Caco-2 (cell line): ENCODE measurements around the gene STX8. TPM values are rescaled to one million over a fixed set of nuclear protein-coding genes. Genes with fewer than 3 reads are reported as not detected.

ENCODE experiments used
- BruUV-seq: library from RNA; stranded (reverse); fragments of 400-500 nt; replicated peaks from 2 replicates; lab custom pipeline; 2021; lab: Mats Ljungman, UMichigan
- CTCF ChIA-PET: fragments of 300-600 bp; sonication (Branson Sonifier 250); formaldehyde crosslinking; loops from one replicate; lab custom pipeline; 2022; ENCODE audit warnings: antibody characterized with exemption; lab: Charles Lee
- POLR2A ChIA-PET: fragments of 300-600 bp; sonication (Branson Sonifier 250); formaldehyde crosslinking; loops from one replicate; lab custom pipeline; 2022; ENCODE audit warnings: antibody characterized with exemption; lab: Charles Lee
- DNase-seq, 2 experiments: peaks; one replicate each; pipeline versions ENCODE4 v3.0.0 to v3.0.0-alpha.2; 2020 to 2022
- H3K27me3 ChIP-seq: replicated peaks from 2 replicates; pipeline ENCODE4 v1.6.0; 2011; ENCODE audit warnings: low read length; ENCODE audit not compliant: control insufficient read depth, insufficient read depth
- H3K36me3 ChIP-seq: 2 replicates; pipeline ENCODE4 v1.5.1; 2011; ENCODE audit warnings: low read length; ENCODE audit not compliant: control insufficient read depth, insufficient read depth
- H3K4me1 ChIP-seq: fragments of 250-450 bp; sonication (Bioruptor Pico); 2 replicates; pipeline ENCODE4 v1.5.1; 2020; ENCODE audit warnings: mild to moderate bottlenecking
- H3K4me3 ChIP-seq: 2 replicates; pipeline ENCODE4 v1.5.1; 2011; ENCODE audit warnings: low read depth, mild to moderate bottlenecking, control low read depth, low read length
- H3K9me3 ChIP-seq: fragments of 250-450 bp; sonication (Bioruptor Pico); 2 replicates; pipeline ENCODE4 v1.5.1; 2020; ENCODE audit warnings: mild to moderate bottlenecking, moderate library complexity
- H3K27ac Mint-ChIP-seq: one replicate; pipeline ENCODE4 v1.8.0; 2022; ENCODE audit warnings: mixed read lengths; ENCODE audit not compliant: unreplicated experiment
- H3K27me3 Mint-ChIP-seq: one replicate; pipeline ENCODE4 v1.8.0; 2022; ENCODE audit warnings: mixed read lengths; ENCODE audit not compliant: insufficient read depth, unreplicated experiment
- H3K36me3 Mint-ChIP-seq: one replicate; pipeline ENCODE4 v1.8.0; 2022; ENCODE audit warnings: mild to moderate bottlenecking, mixed read lengths; ENCODE audit not compliant: insufficient read depth, unreplicated experiment
- H3K4me1 Mint-ChIP-seq: one replicate; pipeline ENCODE4 v1.8.0; 2022; ENCODE audit warnings: low read depth, mixed read lengths; ENCODE audit not compliant: unreplicated experiment
- H3K4me3 Mint-ChIP-seq: one replicate; pipeline ENCODE4 v1.8.0; 2022; ENCODE audit warnings: mild to moderate bottlenecking, moderate library complexity, mixed read lengths; ENCODE audit not compliant: unreplicated experiment
- H3K9me3 Mint-ChIP-seq: one replicate; pipeline ENCODE4 v1.8.0; 2022; ENCODE audit warnings: mixed read lengths; ENCODE audit not compliant: unreplicated experiment
- CTCF ChIP-seq, 2 experiments: fragments of 200-600 bp in 1 of 2; IDR thresholded peaks; 1 replicate in 1 of 2; 2 replicates in 1 of 2; pipeline versions ENCODE4 v1.5.1 to v1.8.0; 2011 to 2022; ENCODE audit warnings: antibody characterized with exemption in 1 of 2, control low read depth in 1 of 2, inconsistent platforms in 1 of 2, low read depth in 1 of 2, low read length in 1 of 2, mild to moderate bottlenecking in 1 of 2, moderate library complexity in 1 of 2; ENCODE audit not compliant: insufficient read depth in 1 of 2, severe bottlenecking in 1 of 2, unreplicated experiment in 1 of 2
- intact Hi-C: fragments of 100-400 bp; cut with micrococcal nuclease; formaldehyde crosslinking; loops from one replicate; pipeline ENCODE4 v1.10.0; 2022; ENCODE audit not compliant: unreplicated experiment
- total RNA-seq: library from RNA; stranded (reverse); gene quantifications from 2 replicates; pipeline ENCODE4 v1.2.3, GENCODE V29; 2022

Gene STX8
- total RNA-seq, 1 experiment from 2014 or later, result 22.6 TPM

GRCh38 chr17:9306086-9306485 is 269.5 kb downstream of the STX8 start:
- H3K27ac Mint-ChIP-seq, result no peak overlapping the region
- POLR2A ChIA-PET, result no interaction called here

GRCh38 chr17:9299695-9300094 is 275.9 kb downstream of the STX8 start:
- DNase-seq, result no peak
- no peak for TF ChIP-seq CTCF (IDR thresholded peaks at IDR 0.05; ENCODE audit: insufficient read depth in 1 of 2, low read depth in 1 of 2, low read length in 1 of 2, severe bottlenecking in 1 of 2, unreplicated experiment in 1 of 2)
- Mint-ChIP-seq H3K27me3 (no peaks in the 10 kb centered on the region), H3K27ac (no peak overlapping the region), H3K36me3 (no peaks in the 10 kb centered on the region), H3K4me3 (no peak overlapping the region), H3K9me3 (no peaks in the 10 kb centered on the region), H3K4me1 (no peaks in the 10 kb centered on the region)
- no peaks in the 10 kb centered on the region for H3K4me1 ChIP-seq
- ChIA-PET POLR2A (no interaction called here), CTCF (no interaction called here)
- no peaks in the 10 kb centered on the region for H3K36me3 ChIP-seq
- H3K27me3 ChIP-seq, result no peaks in the 10 kb centered on the region
- no peak overlapping the region for H3K4me3 ChIP-seq
- intact Hi-C loops, result no loop called here
- BruUV-seq, result no TSS peak
- no peaks in the 10 kb centered on the region for H3K9me3 ChIP-seq

More at GRCh38 chr17:9306086-9306485, 269.5 kb downstream of the STX8 start:
- H3K4me3 Mint-ChIP-seq, result no peak overlapping the region
- peaks cover 9% of the 10 kb centered on the region for H3K36me3 Mint-ChIP-seq
- intact Hi-C loops, result no loop called here
- Histone ChIP-seq H3K27me3 (no peaks in the 10 kb centered on the region), H3K4me3 (no peak overlapping the region), H3K9me3 (no peaks in the 10 kb centered on the region), H3K36me3 (no peaks in the 10 kb centered on the region), H3K4me1 (peaks cover 8% of the 10 kb centered on the region)
- DNase-seq, result no peak
- BruUV-seq, result no TSS peak
- H3K9me3 Mint-ChIP-seq, result no peaks in the 10 kb centered on the region
- H3K4me1 Mint-ChIP-seq, result peaks cover 7% of the 10 kb centered on the region
- no peak for TF ChIP-seq CTCF (IDR thresholded peaks at IDR 0.05; ENCODE audit: insufficient read depth in 1 of 2, low read depth in 1 of 2, low read length in 1 of 2, severe bottlenecking in 1 of 2, unreplicated experiment in 1 of 2)
- no peaks in the 10 kb centered on the region for H3K27me3 Mint-ChIP-seq
- CTCF ChIA-PET, result no interaction called here

DNA sequence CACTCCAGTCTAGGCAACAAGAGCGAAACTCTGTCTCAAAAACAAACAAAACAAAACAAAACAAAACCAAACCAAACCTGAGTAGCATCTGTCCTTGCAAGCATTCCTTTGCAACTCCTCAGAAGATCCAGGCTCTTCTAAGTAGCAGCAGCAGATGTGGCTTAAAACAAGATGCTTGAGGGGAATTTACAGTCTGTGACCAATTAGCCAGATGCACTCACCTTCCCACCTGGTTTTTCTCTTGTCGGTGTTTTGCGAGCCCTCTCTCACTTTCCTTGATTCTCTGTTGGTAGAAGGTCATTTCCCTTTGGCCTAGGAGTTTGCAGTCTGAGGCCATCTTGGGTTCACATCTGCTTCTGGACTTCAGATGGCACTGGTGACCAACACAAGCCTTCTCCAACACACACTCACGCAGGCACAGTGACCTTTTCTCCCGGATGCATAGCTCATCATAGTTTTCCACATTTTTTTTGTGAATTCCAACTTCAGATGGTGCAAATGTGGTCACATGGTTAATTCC is 276.8 kb downstream of the STX8 start:
- H3K9me3 Mint-ChIP-seq, result no peaks in the 10 kb centered on the region
- no peak for DNase-seq
- H3K4me1 Mint-ChIP-seq, result no peaks in the 10 kb centered on the region
- Histone ChIP-seq H3K9me3 (no peaks in the 10 kb centered on the region), H3K4me1 (no peaks in the 10 kb centered on the region), H3K4me3 (no peak overlapping the region), H3K27me3 (no peaks in the 10 kb centered on the region), H3K36me3 (no peaks in the 10 kb centered on the region)
- H3K27me3 Mint-ChIP-seq, result no peaks in the 10 kb centered on the region
- H3K4me3 Mint-ChIP-seq, result no peak overlapping the region
- intact Hi-C loops, result no loop called here
- ChIA-PET CTCF (no interaction called here), POLR2A (no interaction called here)
- no peak for TF ChIP-seq CTCF (IDR thresholded peaks at IDR 0.05; ENCODE audit: insufficient read depth in 1 of 2, low read depth in 1 of 2, low read length in 1 of 2, severe bottlenecking in 1 of 2, unreplicated experiment in 1 of 2)
- BruUV-seq, result no TSS peak
- H3K36me3 Mint-ChIP-seq, result no peaks in the 10 kb centered on the region
- no peak overlapping the region for H3K27ac Mint-ChIP-seq
